Right ventricle myocardium inferior (tissue), 1 donor: ENCODE data around the gene SPDYA. TPM values are rescaled to one million over a fixed set of nuclear protein-coding genes. Genes with fewer than 3 reads are reported as not detected.
"Not testable (repeated sequence)": the region's sequence is repeated elsewhere in the genome, so short reads cannot be mapped to it uniquely, and the experiment has no call there.

Source experiments
- ATAC-seq: fragments of 200-7000 bp; cut with Tn5 transposase; one replicate; pipeline ENCODE4 v1.9.1; 2020; ENCODE audit warnings: mild to moderate bottlenecking, moderate library complexity
- DNase-seq: peaks from one replicate; pipeline ENCODE4 v3.0.0; 2021; ENCODE audit errors: missing footprints
- intact Hi-C: fragments of 100-400 bp; cut with DNase I; formaldehyde crosslinking; loops from one replicate; pipeline ENCODE4 v1.11.0; 2022
- long read RNA-seq: library from polyadenylated mRNA; unstranded; transcript quantifications from one replicate; pipeline ENCODE4 v2.0.0, GENCODE V29; 2021
- total RNA-seq: library from RNA; stranded (reverse); fragmentation: NEBNext Ultra II Directional; extraction: Animal tissue kit (Norgen Biotek cat#: 25700); gene quantifications from one replicate; pipeline ENCODE4 v1.2.1, GENCODE V29; 2021
- donor health status: DM: no; HTN: yes; CAD: no; lungs with severe emphysema.

Gene SPDYA
- 0.35 TPM for total RNA-seq
- long read RNA-seq = 0 reads

GRCh38 chr2:28810384-28811285 is at the start of gene SPDYA:
Gene SPDYA (plus strand): TSS chr2:28810834. CDS start chr2:28816015, 5,181 bp downstream.
- ATAC-seq = peak; percentile 94

GRCh38 chr2:28761420-28761819 is 49.2 kb upstream of the SPDYA start:
- intact Hi-C loops = no loop called here
- DNase-seq (no peak), ATAC-seq (no peak)

More at GRCh38 chr2:28810384-28811285, at the start of gene SPDYA:
- intact Hi-C loops = no loop called here
- peak; percentile 90 for DNase-seq

DNA sequence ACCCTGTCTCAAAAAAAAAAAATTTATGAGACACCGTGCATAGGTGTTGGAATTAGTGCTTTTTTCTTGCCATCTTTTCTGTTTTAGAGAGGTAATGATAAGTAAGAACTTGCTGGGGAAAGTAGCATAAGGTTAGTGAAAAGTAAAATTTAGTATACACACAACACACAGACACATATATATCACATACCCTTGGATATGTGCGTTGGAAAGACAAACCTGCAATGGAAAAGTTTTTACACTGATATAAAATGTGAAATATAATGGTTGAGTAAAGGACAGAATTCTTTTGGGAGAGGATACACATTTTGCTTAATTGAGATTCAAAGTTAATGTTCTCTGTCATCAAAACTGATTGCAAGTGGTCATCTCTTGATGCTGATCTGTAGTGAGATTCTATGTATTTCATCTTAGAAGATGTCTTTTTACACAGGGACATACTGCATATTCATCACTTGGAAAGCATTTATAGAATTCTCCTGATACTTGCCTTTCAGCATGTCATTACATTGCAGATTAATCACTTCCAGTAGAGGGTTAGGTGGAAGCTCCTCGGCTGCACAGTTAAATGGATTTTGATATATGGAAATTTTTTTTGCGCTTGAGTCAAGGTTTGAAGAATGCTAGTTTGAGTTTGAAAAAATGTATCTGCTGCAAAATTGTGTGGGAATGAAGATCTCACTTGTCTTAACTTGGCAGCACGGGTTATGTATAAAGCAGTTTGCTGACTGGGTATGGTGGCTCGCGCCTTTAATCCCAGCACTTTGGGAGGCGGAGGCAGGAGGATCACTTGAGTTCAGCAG is 45.5 kb upstream of the SPDYA start:
- no peak for ATAC-seq
- no peak for DNase-seq
- intact Hi-C loops = no loop called here

GRCh38 chr2:28766070-28766469 is 44.6 kb upstream of the SPDYA start:
- DNase-seq (no peak), ATAC-seq (no peak)
- intact Hi-C loops = no loop called here

DNA sequence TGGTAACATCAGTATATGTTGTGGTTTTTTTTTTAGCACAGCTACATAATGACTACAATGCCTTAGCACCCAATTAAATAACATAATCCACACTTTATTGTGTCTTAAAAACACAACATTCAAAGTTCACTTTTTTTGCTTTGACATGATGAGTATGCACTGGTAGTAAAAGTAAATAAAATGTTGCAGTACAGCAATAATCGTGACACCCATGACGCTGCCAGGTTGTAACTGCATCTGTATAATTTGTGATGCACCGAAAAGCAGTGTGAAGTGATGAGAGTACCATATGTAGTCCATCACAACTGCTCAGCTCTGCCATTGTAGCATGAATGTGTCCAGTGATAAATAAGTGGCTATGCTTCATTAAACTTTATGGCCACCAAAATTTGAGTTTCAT is 43.3 kb upstream of the SPDYA start:
- DNase-seq (no peak), ATAC-seq (no peak)
- intact Hi-C loops = no loop called here

DNA sequence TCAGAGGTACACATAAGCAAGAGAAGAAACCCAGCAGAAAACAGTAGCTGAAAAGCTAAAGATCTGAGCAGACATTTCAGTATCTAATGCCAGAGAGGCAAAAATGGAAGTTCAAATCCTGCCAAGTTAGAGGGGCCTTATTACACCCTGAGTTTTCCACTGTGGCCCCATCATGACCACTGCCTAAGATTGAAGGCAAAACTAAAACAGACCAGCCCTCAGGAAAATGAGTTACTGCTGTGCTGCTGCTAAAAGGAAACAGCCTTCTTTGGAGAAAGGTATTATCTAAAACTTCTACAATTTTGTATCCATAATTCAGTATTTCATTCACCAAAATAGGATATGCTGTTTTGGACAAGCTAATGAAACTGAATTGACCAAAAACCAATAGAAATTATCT is 42.2 kb upstream of the SPDYA start:
- DNase-seq (no peak), ATAC-seq (no peak)
- intact Hi-C loops = no loop called here

GRCh38 chr2:28768952-28769351 is 41.7 kb upstream of the SPDYA start:
- DNase-seq = no peak

DNA sequence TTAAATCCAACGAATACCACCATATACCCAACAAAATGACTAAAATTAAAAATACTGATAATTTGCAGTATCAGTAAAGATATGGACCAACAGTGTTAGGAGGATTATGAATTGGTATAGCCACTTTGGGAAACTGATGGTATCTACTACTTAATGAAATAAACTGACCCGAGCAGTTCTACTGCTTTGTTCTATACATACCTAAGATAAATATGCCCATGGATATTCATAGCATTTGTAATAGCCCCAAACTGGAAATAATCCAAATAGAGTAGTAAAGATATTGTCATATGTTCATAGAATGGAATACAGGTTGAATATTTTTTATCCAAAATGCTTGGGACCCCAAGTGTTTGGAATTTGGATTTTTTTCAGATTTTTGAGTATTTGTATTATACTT is 38.3 kb upstream of the SPDYA start:
- no peak for DNase-seq
- no peak for ATAC-seq
- intact Hi-C loops = no loop called here

More at GRCh38 chr2:28768952-28769351, 41.7 kb upstream of the SPDYA start:
- intact Hi-C loops = no loop called here
- no peak for ATAC-seq

GRCh38 chr2:28776471-28776870 is 34.2 kb upstream of the SPDYA start:
- DNase-seq (no peak), ATAC-seq (no peak)
- intact Hi-C loops = no loop called here

- intact Hi-C loops = no loop called here
- ATAC-seq (no peak), DNase-seq (no peak)
Measured at GRCh38 chr2:28778392-28778791, 32.2 kb upstream of the SPDYA start.

- ATAC-seq = no peak
- intact Hi-C loops = no loop called here
Measured at GRCh38 chr2:28779001-28779400, 31.6 kb upstream of the SPDYA start.

GRCh38 chr2:28780496-28780895 is 30.1 kb upstream of the SPDYA start:
- DNase-seq (no peak), ATAC-seq (no peak)
- intact Hi-C loops = no loop called here

More at GRCh38 chr2:28779001-28779400, 31.6 kb upstream of the SPDYA start:
- DNase-seq = no peak

DNA sequence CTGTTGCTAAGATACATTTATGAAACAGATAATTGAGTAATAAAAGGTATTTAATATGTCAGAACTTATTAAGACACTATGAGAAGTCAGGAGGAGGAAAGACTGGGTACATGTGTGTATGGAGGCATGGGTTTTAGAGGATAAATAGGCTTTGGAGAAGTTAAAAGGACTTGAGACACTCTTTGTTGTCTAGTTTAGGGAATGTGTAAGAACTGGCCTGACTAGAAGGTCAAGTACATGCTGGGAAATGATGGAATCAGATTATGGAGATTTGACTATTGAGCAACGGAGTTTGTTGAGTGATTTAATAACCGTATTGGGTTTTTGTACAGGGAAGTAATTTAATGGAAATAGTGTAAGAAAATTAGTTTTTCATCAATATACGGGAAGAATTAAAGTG is 28.2 kb upstream of the SPDYA start:
- intact Hi-C loops = no loop called here
- no peak for ATAC-seq
- no peak for DNase-seq

GRCh38 chr2:28784570-28784969 is 26.1 kb upstream of the SPDYA start:
- intact Hi-C loops, DNase-seq, ATAC-seq: not testable (repeated sequence)

- DNase-seq = no peak
- ATAC-seq = no peak
- intact Hi-C loops = no loop called here
Measured at GRCh38 chr2:28796620-28797019, 14.0 kb upstream of the SPDYA start.

- intact Hi-C loops = no loop called here
- ATAC-seq (no peak), DNase-seq (no peak)
Measured at GRCh38 chr2:28801726-28802125, 8.9 kb upstream of the SPDYA start.

- intact Hi-C loops = no loop called here
- ATAC-seq (peak; percentile 23), DNase-seq (no peak)
Measured at GRCh38 chr2:28802975-28803429, 7.6 kb upstream of the SPDYA start.

- intact Hi-C loops = no loop called here
- ATAC-seq (no peak), DNase-seq (no peak)
Measured at GRCh38 chr2:28809927-28810326, 707 bp upstream of the SPDYA start.

DNA sequence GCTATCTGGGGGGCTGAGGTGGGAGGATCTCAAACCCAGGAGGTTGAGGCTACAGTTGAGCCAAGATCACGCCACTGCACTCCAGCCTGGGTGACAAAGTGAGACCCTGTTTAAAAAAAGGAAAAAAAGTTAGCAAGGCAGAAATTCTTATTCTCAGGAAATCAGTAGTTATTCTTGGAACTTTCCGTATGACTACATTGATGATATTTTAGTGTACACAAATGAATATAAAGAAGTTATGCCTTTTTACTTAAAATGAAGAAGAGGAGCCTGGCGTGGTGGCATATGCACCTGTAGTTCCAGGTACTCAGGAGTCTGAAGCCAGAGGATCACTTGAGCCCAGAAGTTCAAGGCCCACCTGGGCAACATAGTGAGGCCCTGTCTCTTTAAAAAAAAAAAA is 7.4 kb downstream of the SPDYA start:
- intact Hi-C loops = no loop called here
- DNase-seq (no peak), ATAC-seq (no peak)
